ENCODE measurements around the gene QTRT2. TPM values are rescaled to one million over a fixed set of nuclear protein-coding genes. Genes with fewer than 3 reads are reported as not detected.

The QTRT2 gene
- total RNA-seq, 1 experiment from 2014 or later = 47.7 TPM

- Histone ChIP-seq H3K4me1 (ENCODE audit: control insufficient read depth in 1 of 2, insufficient read depth in 2 of 2, low read length in 2 of 2) (peaks cover 0 to 11% of the 10 kb centered on the region in 2 experiments; a peak in 1 of 4 replicates), H2AFZ (ENCODE audit: low read depth, low read length, poor library complexity, severe bottlenecking) (no peak overlapping the region), H3K9me2 (ENCODE audit: insufficient read depth) (no peaks in the 10 kb centered on the region), H3K9ac (ENCODE audit: low read length) (no peak overlapping the region), H3K79me2 (ENCODE audit: insufficient read depth, low read length) (no peaks in the 10 kb centered on the region), H3K4me2 (ENCODE audit: low read length) (no peak overlapping the region), H3K27me3 (ENCODE audit: insufficient read depth, low read length) (no peaks in the 10 kb centered on the region), H3K9me3 (ENCODE audit: control insufficient read depth in 1 of 2, insufficient read depth in 1 of 2, low read depth in 1 of 2, low read length in 2 of 2) (no peaks in the 10 kb centered on the region), H3K27ac (ENCODE audit: low read depth, low read length) (no peak overlapping the region), H3K4me3 (replicated peaks in 1 of 2; ENCODE audit: low read depth in 1 of 2, low read length in 2 of 2) (no peak overlapping the region), H3K36me3 (ENCODE audit: control insufficient read depth in 1 of 2, insufficient read depth in 2 of 2, low read length in 2 of 2) (no peaks in the 10 kb centered on the region), H4K20me1 (ENCODE audit: insufficient read depth) (no peaks in the 10 kb centered on the region)
- intact Hi-C loops (cut with micrococcal nuclease) = no loop called here
- BruUV-seq (replicated peaks) = no TSS peak
- RAD21 ChIA-PET (ENCODE audit: low non-redundant PET in 1 of 2, low total read pairs in 2 of 2, uncharacterized antibody in 2 of 2, unreplicated experiment in 2 of 2) = no interaction called here
- POLR2A ChIA-PET = no interaction called here
- CTCF ChIA-PET = no interaction called here
- no peak for TF ChIP-seq POLR2A (IDR thresholded peaks at IDR 0.05; ENCODE audit: borderline replicate concordance, extremely low read depth, insufficient read depth, insufficient read length)
- no peak for TF ChIP-seq SP1 (IDR thresholded peaks at IDR 0.05; ENCODE audit: low read depth)
- TF ChIP-seq YY1 (IDR thresholded peaks at IDR 0.05; ENCODE audit: extremely low read depth, insufficient replicate concordance, low read depth, low read length) = no peak
- no peak for TF ChIP-seq EZH2phosphoT487 (IDR thresholded peaks at IDR 0.05; ENCODE audit: borderline replicate concordance)
- no peak for TF ChIP-seq FOSL1 (IDR thresholded peaks at IDR 0.05; ENCODE audit: low read depth)
- TF ChIP-seq CEBPB (IDR thresholded peaks at IDR 0.05; ENCODE audit: low read depth) = no peak
- TF ChIP-seq CTCF (IDR thresholded peaks at IDR 0.05 in 2 of 3, conservative IDR thresholded peaks at IDR 0.05 in 1 of 3; ENCODE audit: borderline replicate concordance in 1 of 3, insufficient read depth in 1 of 3, low read depth in 2 of 3, low read length in 2 of 3) = no peak
- TF ChIP-seq ZFX (IDR thresholded peaks at IDR 0.05) = no peak
- TF ChIP-seq ATF3 (IDR thresholded peaks at IDR 0.05) = no peak
- TF ChIP-seq SIN3A (IDR thresholded peaks at IDR 0.05; ENCODE audit: low read depth) = no peak
- TF ChIP-seq SRF (IDR thresholded peaks at IDR 0.05; ENCODE audit: low read depth) = no peak
- ATAC-seq (no peak), DNase-seq (ENCODE audit: low read depth, low spot score) (no peak)
These were observed 71.0 kb downstream of the QTRT2 start for GRCh38 chr3:114127517-114127916.
